Duodenal mucosa (tissue), 2 donors: ENCODE measurements around the gene JUND.

Experiments
- H3K27ac ChIP-seq: one replicate; pipeline ENCODE4 v1.7.0; 2013; ENCODE audit warnings: low read depth, low read length
- H3K27me3 ChIP-seq, 2 donors: one replicate each; pipeline ENCODE4 v1.7.0; 2013; ENCODE audit warnings: low read length in 2 of 2, control low read depth in 1 of 2; ENCODE audit not compliant: insufficient read depth in 2 of 2, control insufficient read depth in 1 of 2
- H3K36me3 ChIP-seq, 2 donors: one replicate each; pipeline ENCODE4 v1.7.0; 2013; ENCODE audit warnings: low read length in 2 of 2, control low read depth in 1 of 2; ENCODE audit not compliant: insufficient read depth in 2 of 2, control insufficient read depth in 1 of 2
- H3K4me1 ChIP-seq, 2 donors: one replicate each; pipeline ENCODE4 v1.7.0; 2013; ENCODE audit warnings: low read length in 2 of 2, control low read depth in 1 of 2; ENCODE audit not compliant: insufficient read depth in 2 of 2, control insufficient read depth in 1 of 2
- H3K4me3 ChIP-seq, 2 donors: one replicate each; pipeline ENCODE4 v1.7.0; 2013; ENCODE audit warnings: low read length in 2 of 2, low read depth in 1 of 2
- H3K9ac ChIP-seq, 2 donors: one replicate each; pipeline ENCODE4 v1.7.0; 2013; ENCODE audit warnings: low read length in 2 of 2, low read depth in 1 of 2
- H3K9me3 ChIP-seq, 2 donors: one replicate each; pipeline ENCODE4 v1.7.0; 2013; ENCODE audit warnings: low read length in 2 of 2, control low read depth in 1 of 2; ENCODE audit not compliant: control insufficient read depth in 1 of 2

Gene JUND

DNA sequence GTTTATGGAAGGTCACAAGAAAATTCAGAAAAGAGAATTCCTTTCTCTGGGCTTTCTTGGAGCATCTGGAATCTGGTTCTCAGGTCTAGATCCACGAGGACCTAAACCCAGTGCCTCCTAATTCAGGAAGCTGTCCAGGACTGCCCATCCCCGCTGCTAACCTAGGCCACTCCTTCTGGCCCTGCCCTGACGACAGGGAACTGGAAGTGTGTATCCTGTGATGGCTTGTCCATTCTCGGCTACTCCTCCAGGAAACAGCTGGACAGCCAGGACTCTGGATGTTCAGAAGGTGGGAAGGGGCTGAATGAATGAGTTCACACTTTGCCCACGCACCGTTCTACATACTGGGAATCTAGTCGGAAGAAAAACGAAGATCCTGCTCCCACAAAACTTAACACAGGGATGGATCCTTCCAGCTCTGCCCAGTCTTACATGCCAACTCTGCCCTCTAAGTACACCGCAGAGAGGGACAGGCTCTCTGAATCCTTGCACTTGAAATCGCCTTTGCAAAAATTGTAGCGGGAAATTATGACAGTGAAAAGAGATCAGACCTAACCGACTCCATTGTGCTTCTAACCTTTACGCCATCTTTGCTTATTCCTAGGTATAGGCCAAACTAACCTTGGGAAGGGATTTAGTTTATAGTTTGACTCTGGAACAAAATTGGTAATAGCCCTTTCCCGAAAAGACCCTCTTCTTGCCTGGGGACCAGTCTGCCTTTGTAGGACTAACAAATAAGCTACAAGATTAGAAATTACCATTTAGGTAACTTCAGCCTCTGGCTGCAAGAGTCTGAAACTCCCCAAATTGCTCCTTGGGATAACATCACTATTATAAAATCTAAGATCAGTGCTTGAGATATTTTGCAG is 39.7 kb upstream of the JUND start:
- peaks cover 51 to 53% of the 10 kb centered on the region in 2 donors for H3K4me1 ChIP-seq
- H3K9me3 ChIP-seq, result no peaks in the 10 kb centered on the region
- peak overlapping the region; percentile 90 to 95 for H3K9ac ChIP-seq
- no peaks in the 10 kb centered on the region for H3K27me3 ChIP-seq
- H3K27ac ChIP-seq, result peak overlapping the region; percentile 78
- H3K36me3 ChIP-seq, result no peaks in the 10 kb centered on the region
- peak overlapping the region; percentile 76 to 88 for H3K4me3 ChIP-seq

DNA sequence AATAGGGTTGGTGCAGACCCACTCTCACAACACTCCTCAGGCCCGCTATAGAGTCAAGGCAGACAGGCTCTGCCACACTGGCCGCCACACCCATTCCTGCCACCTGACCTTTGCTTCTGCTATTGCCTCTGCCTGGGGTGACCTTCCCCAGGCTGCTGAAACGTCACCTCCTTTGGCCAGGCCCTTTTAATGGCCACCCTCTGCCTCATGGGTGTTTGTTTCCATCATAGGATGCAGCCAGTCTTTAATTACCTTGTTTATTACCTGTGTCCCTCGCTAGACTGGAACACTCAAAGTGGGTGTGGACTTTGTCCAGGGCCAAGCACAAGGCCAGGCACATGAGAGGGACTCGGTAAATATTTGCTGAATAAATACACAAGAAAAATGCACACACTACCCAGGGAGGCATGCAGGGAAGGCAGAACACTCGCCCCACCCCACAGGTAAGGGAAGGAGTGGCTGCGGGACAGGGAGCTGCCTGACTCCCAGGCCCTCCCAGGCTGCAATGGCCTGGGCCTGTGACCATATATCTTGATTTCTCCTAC is 38.2 kb upstream of the JUND start:
- H3K27ac ChIP-seq, result peak overlapping the region; percentile 78

DNA sequence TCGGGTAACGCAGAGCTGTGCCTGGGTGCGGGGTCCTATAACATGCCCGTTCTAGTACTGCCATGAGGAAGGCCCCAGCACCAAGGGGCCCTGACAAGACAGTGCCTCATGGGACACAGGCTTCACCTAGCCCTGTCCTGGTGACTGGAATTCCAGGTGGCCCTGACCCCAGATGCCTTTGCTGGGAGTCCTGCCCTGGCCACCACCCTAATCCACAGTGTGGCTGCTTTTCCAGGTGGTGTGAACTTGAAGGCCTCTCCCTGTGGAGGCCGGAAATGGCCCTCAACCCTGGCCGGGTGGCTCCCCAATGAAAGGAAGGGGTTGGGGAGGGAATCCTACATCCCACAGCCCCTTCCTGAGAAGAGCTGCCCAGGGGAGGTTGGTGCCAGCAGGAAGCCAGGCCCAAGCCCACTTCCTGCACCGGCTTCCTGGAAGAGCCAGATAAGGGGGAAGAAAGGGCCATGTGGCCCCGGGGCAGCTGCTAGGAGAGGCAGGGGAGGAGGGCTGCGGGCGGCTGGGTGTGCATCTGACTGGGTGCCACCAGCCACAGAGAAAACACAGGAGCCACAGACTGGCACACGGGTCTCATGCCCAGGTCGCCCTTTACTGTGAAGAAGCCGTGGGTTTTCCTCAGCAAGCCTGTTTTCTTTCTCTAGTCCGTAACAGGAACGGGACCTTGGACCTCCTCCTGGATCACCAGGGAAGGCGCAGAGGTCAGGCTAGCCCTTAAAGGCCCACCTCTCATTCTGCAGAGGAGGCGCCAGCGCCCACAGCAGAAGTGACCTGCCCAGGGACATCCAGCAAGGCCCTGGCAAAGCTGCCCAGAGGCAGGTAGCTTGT is 36.8 kb upstream of the JUND start:
- Histone ChIP-seq H3K36me3 (peaks cover 0 to 11% of the 10 kb centered on the region in 2 donors), H3K9me3 (no peaks in the 10 kb centered on the region), H3K27ac (peak overlapping the region; percentile 90), H3K4me1 (peaks cover 43 to 52% of the 10 kb centered on the region in 2 donors), H3K4me3 (peak overlapping the region; percentile 43 to 46), H3K9ac (peak overlapping the region; percentile 63 to 72), H3K27me3 (no peaks in the 10 kb centered on the region)

More for the DNA sequence above, 38.2 kb upstream of the JUND start:
- peak overlapping the region in 1 of 2 donors; percentile 95 for H3K9ac ChIP-seq
- H3K36me3 ChIP-seq, result peaks cover 0 to 2% of the 10 kb centered on the region in 2 donors
- peaks cover 53 to 55% of the 10 kb centered on the region in 2 donors for H3K4me1 ChIP-seq
- no peaks in the 10 kb centered on the region for H3K9me3 ChIP-seq
- H3K4me3 ChIP-seq, result no peak overlapping the region
- H3K27me3 ChIP-seq, result no peaks in the 10 kb centered on the region

DNA sequence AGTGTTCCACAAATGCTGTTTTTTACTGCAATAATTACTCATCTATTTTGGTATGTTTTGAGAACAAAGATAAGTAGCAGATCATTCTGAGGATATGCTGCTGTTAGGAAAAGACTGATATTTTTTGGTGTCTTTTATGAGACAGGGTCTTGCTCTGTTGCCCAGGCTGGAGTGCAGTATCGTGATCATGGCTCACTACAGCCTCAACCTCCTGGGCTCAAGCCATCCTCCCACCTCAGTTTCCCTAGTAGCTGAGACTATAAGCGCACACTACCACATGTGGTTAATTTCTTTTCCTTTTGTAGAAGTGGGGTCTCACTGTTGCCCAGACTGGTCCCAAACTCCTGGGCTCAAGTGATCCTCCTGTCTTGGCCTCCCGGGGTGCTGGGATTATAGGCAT is 32.0 kb upstream of the JUND start:
- H3K9me3 ChIP-seq, result no peaks in the 10 kb centered on the region
- H3K36me3 ChIP-seq, result peaks cover 9 to 41% of the 10 kb centered on the region in 2 donors
- no peaks in the 10 kb centered on the region for H3K27me3 ChIP-seq
- peaks cover 37 to 52% of the 10 kb centered on the region in 2 donors for H3K4me1 ChIP-seq
- no peak overlapping the region for H3K27ac ChIP-seq
- no peak overlapping the region for H3K4me3 ChIP-seq
- peak overlapping the region in 1 of 2 donors; percentile 25 for H3K9ac ChIP-seq

DNA sequence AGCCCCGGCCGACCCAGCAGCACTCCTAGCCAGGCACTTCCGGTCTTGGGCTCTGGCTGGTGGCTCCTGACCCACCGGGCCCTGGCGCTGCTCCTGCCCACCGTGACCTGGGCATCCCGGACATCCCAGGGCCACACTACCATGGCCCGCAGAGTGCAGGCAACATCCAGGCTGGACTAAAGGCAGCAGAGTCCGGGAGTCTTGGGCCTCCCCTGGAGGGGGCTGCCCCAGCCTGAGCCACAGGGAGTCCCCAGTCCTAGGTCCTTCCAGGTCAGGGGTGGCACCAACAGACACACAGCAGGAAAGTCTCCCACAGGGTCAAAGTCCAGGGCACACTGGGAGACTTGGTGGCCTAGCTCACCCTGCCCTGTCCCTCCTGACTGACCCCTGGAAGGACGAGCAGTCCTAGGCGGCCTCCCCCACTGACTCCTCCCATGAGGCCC is 30.7 kb upstream of the JUND start:
- Histone ChIP-seq H3K27ac (peak overlapping the region; percentile 8), H3K4me3 (peak overlapping the region in 1 of 2 donors; percentile 10), H3K9me3 (no peaks in the 10 kb centered on the region), H3K36me3 (peaks cover 9 to 46% of the 10 kb centered on the region in 2 donors), H3K9ac (peak overlapping the region; percentile 40 to 60), H3K27me3 (no peaks in the 10 kb centered on the region), H3K4me1 (peaks cover 28 to 43% of the 10 kb centered on the region in 2 donors)

DNA sequence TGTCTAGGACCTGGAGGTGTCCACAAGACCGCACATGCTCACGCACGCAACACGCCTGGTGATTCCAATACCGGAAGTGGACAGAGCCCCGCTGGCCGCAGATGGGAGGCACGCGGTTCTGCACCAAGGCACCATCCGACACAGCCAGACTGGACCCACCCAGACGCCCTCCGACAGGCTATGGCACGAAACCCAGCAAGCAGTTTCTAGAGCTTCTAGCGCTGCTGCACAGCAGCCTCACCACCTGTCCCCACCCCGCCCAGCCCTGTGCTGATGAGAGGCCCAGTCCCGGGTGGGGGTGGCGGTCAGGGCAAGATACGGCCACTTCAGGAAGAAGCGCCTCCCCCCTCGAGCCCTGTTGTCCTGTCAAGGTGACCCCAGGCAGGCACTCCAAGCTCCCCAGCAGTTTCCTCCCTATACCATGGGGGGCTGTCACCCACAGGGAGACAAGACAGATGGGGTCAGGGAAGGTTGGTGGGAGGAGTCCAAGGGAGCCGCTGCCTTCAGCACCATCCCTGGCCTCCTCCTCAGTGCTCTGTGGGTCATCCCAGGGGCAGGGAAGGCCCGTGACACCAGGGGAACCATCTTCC is 30.2 kb upstream of the JUND start:
- peaks cover 30 to 42% of the 10 kb centered on the region in 2 donors for H3K4me1 ChIP-seq
- peak overlapping the region; percentile 69 for H3K27ac ChIP-seq
- H3K36me3 ChIP-seq, result peaks cover 9 to 46% of the 10 kb centered on the region in 2 donors
- no peaks in the 10 kb centered on the region for H3K9me3 ChIP-seq
- no peak overlapping the region for H3K4me3 ChIP-seq
- H3K9ac ChIP-seq, result peak overlapping the region; percentile 40 to 60
- H3K27me3 ChIP-seq, result no peaks in the 10 kb centered on the region

DNA sequence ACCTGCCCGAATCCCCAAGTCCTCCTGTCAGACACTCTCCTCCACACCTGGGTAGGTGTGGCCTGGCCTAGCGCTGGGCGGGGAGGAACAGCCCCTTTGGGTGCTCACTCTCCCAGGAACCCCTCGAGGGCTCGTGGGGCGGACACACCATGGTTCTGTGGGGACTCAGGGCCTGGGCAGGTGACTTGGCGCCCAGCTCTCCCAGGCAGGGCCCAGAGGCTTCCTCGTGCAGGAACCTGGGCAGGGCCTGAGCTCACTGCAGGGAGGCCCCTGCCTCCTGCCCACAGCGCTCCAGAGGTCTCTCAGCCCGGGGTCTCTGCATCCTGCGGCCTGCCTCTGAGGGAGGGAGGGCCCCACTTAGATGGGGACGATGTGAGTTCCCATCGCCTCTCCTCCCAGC is 29.5 kb upstream of the JUND start:
- Histone ChIP-seq H3K27ac (peak overlapping the region; percentile 69), H3K4me1 (peaks cover 33 to 40% of the 10 kb centered on the region in 2 donors), H3K4me3 (no peak overlapping the region), H3K36me3 (peaks cover 9 to 46% of the 10 kb centered on the region in 2 donors), H3K27me3 (no peaks in the 10 kb centered on the region), H3K9me3 (no peaks in the 10 kb centered on the region), H3K9ac (peak overlapping the region; percentile 40 to 60)

DNA sequence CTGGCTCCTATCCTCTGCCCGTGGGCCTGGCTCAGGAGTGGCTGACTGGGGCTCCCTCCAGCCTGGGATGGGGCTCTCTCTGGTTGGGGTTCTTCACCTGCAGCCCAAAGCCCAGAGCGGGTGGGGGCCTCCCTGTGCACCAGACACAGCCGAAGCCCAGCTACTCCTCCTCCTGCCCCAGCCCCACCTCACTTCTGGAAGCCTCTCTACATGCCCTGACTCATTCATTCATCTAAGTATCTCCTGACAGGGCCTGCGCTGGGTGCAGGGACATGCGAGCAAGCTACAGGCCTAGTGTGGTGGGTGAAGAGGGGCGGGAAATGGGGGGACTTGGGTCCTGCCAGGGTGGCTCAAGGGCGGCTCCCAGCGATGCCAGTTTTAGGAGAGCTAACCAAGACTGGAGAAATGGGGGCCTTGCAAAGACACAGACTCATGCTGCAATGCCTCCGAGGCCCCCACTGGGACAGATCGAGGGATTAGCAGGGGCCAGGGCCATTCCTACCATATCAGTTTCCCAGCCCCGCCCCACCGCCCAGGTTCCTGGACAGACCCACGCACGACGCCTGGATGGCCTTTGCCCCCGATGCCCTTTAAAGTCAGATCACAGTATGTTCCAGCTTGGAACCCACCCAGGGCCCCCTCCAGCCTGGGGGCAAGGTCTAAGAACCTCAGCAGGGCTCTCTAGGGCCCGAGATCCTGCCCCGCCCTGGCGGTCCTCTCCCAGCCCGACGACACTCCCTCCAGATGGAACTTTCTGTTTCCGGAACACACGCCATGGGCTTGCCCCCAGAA is 28.9 kb upstream of the JUND start:
- H3K36me3 ChIP-seq, result peaks cover 9 to 46% of the 10 kb centered on the region in 2 donors
- peaks cover 40 to 41% of the 10 kb centered on the region in 2 donors for H3K4me1 ChIP-seq
- H3K4me3 ChIP-seq, result no peak overlapping the region
- H3K27me3 ChIP-seq, result no peaks in the 10 kb centered on the region
- peak overlapping the region; percentile 73 for H3K27ac ChIP-seq
- H3K9ac ChIP-seq, result peak overlapping the region; percentile 38 to 60
- H3K9me3 ChIP-seq, result no peaks in the 10 kb centered on the region

DNA sequence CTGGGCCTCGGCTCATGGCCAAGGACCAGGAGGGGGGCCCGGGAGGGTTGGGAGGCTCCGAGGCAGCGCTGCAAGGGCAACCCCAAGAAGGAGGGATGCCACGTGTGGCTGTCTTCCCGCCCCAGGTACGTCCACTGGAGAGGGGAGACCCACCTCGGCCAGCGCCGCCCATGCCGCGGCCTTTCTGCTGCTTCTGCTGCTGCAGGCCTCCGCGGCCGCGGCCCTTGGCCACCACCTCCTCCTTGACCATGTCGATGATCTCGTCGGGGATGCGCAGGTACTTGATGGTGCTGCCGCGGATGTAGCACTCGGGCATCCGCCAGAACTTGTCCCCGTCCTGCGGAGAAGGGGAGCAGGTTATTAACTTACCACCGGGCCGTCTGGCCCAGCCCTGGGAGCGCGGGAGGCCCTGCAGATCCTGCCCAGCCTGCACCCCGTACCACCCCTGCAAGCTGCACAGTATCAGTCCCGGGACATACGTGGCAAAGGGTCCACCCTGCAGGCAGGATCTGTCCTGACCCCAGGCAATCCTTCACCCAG is 28.2 kb upstream of the JUND start:
- Histone ChIP-seq H3K36me3 (peaks cover 9 to 44% of the 10 kb centered on the region in 2 donors), H3K4me3 (no peak overlapping the region), H3K27ac (peak overlapping the region; percentile 73), H3K27me3 (no peaks in the 10 kb centered on the region), H3K9me3 (no peaks in the 10 kb centered on the region), H3K9ac (peak overlapping the region; percentile 38 to 60), H3K4me1 (peaks cover 46 to 47% of the 10 kb centered on the region in 2 donors)
